Measurements from ENCODE around the gene RAMACL.

The RAMACL gene

GRCh38 chr6:166544296-166544605 lies 42.2 kb downstream of the RAMACL start:
- Histone ChIP-seq H3K9me3 (ENCODE audit: control insufficient read depth, insufficient read depth, low read depth, low read length) (no peaks in the 10 kb centered on the region), H3K36me3 (ENCODE audit: control insufficient read depth in 2 of 2, insufficient read depth in 1 of 2, low read length in 2 of 2) (no peaks in the 10 kb centered on the region), H3K27ac (ENCODE audit: extremely low read depth, low read depth, low read length) (no peak overlapping the region), H3K4me3 (ENCODE audit: low read depth, low read length) (no peak overlapping the region), H3K4me1 (ENCODE audit: control insufficient read depth, insufficient read depth, low read length) (no peaks in the 10 kb centered on the region)
- ChIA-PET CTCF (interaction anchor here (0.6 to 0.7 kb wide), 2 partner anchors 88 to 944 kb away, joined by 3 read pairs; no protein-coding TSS in a partner anchor), POLR2A (no interaction called here)
- no peak for TF ChIP-seq ZNF426 (tag by site-specific recombination; IDR thresholded peaks at IDR 0.05)
- no peak for TF ChIP-seq EGR2 (tag by site-specific recombination; IDR thresholded peaks at IDR 0.05; ENCODE audit: low read depth)
- no peak for TF ChIP-seq GLI4 (tag by site-specific recombination; IDR thresholded peaks at IDR 0.05)
- no peak for TF ChIP-seq ZFHX2 (tag by site-specific recombination; conservative IDR thresholded peaks at IDR 0.05)
- TF ChIP-seq ZNF747 (tag by site-specific recombination; IDR thresholded peaks at IDR 0.05) = no peak
- TF ChIP-seq GLIS2 (tag by site-specific recombination; IDR thresholded peaks at IDR 0.05) = no peak
- TF ChIP-seq ZNF549 (tag by site-specific recombination; IDR thresholded peaks at IDR 0.05) = no peak
- TF ChIP-seq ELK4 (IDR thresholded peaks at IDR 0.05; ENCODE audit: borderline replicate concordance, low read depth, low read length) = no peak
- TF ChIP-seq GLIS1 (tag by site-specific recombination; IDR thresholded peaks at IDR 0.05) = no peak

GRCh38 chr6:166543603-166544295 lies 42.7 kb downstream of the RAMACL start:
- Histone ChIP-seq H3K4me3 (ENCODE audit: low read depth, low read length) (no peak overlapping the region), H3K9me3 (ENCODE audit: control insufficient read depth, insufficient read depth, low read depth, low read length) (no peaks in the 10 kb centered on the region), H3K36me3 (ENCODE audit: control insufficient read depth in 2 of 2, insufficient read depth in 1 of 2, low read length in 2 of 2) (no peaks in the 10 kb centered on the region), H3K4me1 (ENCODE audit: control insufficient read depth, insufficient read depth, low read length) (no peaks in the 10 kb centered on the region), H3K27ac (ENCODE audit: extremely low read depth, low read depth, low read length) (no peak overlapping the region)
- POLR2A ChIA-PET = no interaction called here
- CTCF ChIA-PET = interaction anchor here (0.6 to 0.7 kb wide), 2 partner anchors 87 to 944 kb away, joined by 3 read pairs; no protein-coding TSS in a partner anchor
- TF ChIP-seq SCRT1 (tag by site-specific recombination; IDR thresholded peaks at IDR 0.05; ENCODE audit: borderline replicate concordance) (no peak), ZNF76 (tag by site-specific recombination; IDR thresholded peaks at IDR 0.05; ENCODE audit: borderline replicate concordance, low read depth) (no peak), ZNF664 (tag by site-specific recombination; IDR thresholded peaks at IDR 0.05) (no peak), ZNF624 (tag by site-specific recombination; IDR thresholded peaks at IDR 0.05) (no peak), ZNF341 (tag by site-specific recombination; IDR thresholded peaks at IDR 0.05; ENCODE audit: low read depth) (no peak), ZBTB26 (tag by site-specific recombination; optimal IDR thresholded peaks at IDR 0.05) (no peak), ZNF10 (tag by site-specific recombination; IDR thresholded peaks at IDR 0.05) (no peak), ZSCAN18 (tag by site-specific recombination; IDR thresholded peaks at IDR 0.05) (no peak), ZNF488 (tag by site-specific recombination; IDR thresholded peaks at IDR 0.05) (no peak), ZNF350 (tag by site-specific recombination; IDR thresholded peaks at IDR 0.05) (no peak), ZNF513 (tag by site-specific recombination; IDR thresholded peaks at IDR 0.05) (no peak), ZNF596 (tag by site-specific recombination; IDR thresholded peaks at IDR 0.05) (no peak), WT1 (tag by site-specific recombination; IDR thresholded peaks at IDR 0.05) (no peak), PRDM1 (tag by site-specific recombination; IDR thresholded peaks at IDR 0.05) (no peak), ZNF830 (tag by site-specific recombination; IDR thresholded peaks at IDR 0.05; ENCODE audit: low read depth) (no peak), ZNF837 (tag by site-specific recombination; IDR thresholded peaks at IDR 0.05) (no peak), ZNF501 (tag by site-specific recombination; IDR thresholded peaks at IDR 0.05) (no peak)
